Sigmoid colon (tissue), 7 donors: ENCODE measurements around the gene TCERG1. TPM values are rescaled to one million over a fixed set of nuclear protein-coding genes. Genes with fewer than 3 reads are reported as not detected.

Experiments
- DNase-seq: peaks from one replicate; pipeline ENCODE4 v3.0.0-alpha.2; 2019
- H3K27ac ChIP-seq, 4 donors: fragments of 200-600 bp; sonication (generic); one replicate each; pipeline ENCODE4 v1.5.1; 2016 to 2019; ENCODE audit warnings: mild to moderate bottlenecking in 1 of 4
- H3K27me3 ChIP-seq, 3 donors: fragments of 200-600 bp; sonication (generic); one replicate each; pipeline ENCODE4 v1.5.1; 2019; ENCODE audit warnings: mild to moderate bottlenecking in 1 of 3
- H3K36me3 ChIP-seq, 4 donors: fragments of 200-600 bp; sonication (generic); one replicate each; pipeline ENCODE4 v1.5.1; 2016 to 2019
- H3K4me1 ChIP-seq, 4 donors: fragments of 200-600 bp; sonication (generic); one replicate each; pipeline ENCODE4 v1.5.1; 2017 to 2019
- H3K4me3 ChIP-seq, 4 donors: fragments of 200-600 bp; sonication (generic); one replicate each; pipeline ENCODE4 v1.5.1; 2017 to 2019; ENCODE audit warnings: mild to moderate bottlenecking in 2 of 4, moderate library complexity in 1 of 4
- H3K9me3 ChIP-seq, 4 donors: fragments of 200-600 bp in 3 of 4; sonication (generic) in 3 of 4; one replicate each; pipeline versions ENCODE4 v1.5.1 to v1.6.1; 2013 to 2019
- CTCF ChIP-seq, 4 experiments: fragments of 450-650 bp in 3 of 4; fragments of 200-600 bp in 1 of 4; IDR thresholded peaks; one replicate each; pipeline ENCODE4 v1.5.1; 2016 to 2019; ENCODE audit warnings: antibody characterized with exemption in 4 of 4, mild to moderate bottlenecking in 3 of 4, moderate library complexity in 2 of 4
- EP300 ChIP-seq, 4 donors: sonication (generic); formaldehyde crosslinking; IDR thresholded peaks; one replicate each; pipeline ENCODE4 v1.6.1; 2017; ENCODE audit warnings: antibody characterized with exemption in 4 of 4
- POLR2A ChIP-seq, 2 donors: fragments of 450-650 bp; IDR thresholded peaks; one replicate each; pipeline ENCODE4 v1.6.1; 2016; ENCODE audit warnings: antibody characterized with exemption in 2 of 2, mild to moderate bottlenecking in 2 of 2, moderate library complexity in 2 of 2
- POLR2AphosphoS5 ChIP-seq, 4 donors: sonication (generic); formaldehyde crosslinking; IDR thresholded peaks; one replicate each; pipeline ENCODE4 v1.6.1; 2017; ENCODE audit warnings: antibody characterized with exemption in 4 of 4
- WGBS, 2 donors: extraction: QIAGEN DNeasy Blood & Tissue Kit; methylation state at CpG; one replicate each; pipeline ENCODE4 v1.1.7; 2013; 5-methylcytosine and 5-hydroxymethylcytosine counted together
- intact Hi-C: fragments of 100-400 bp; cut with DNase I; formaldehyde crosslinking; loops from one replicate; pipeline ENCODE4 v1.15.1; 2023
- polyA plus RNA-seq, 3 donors: library from polyadenylated mRNA; stranded (reverse); fragments of 200-250 nt; gene quantifications; one replicate each; pipeline ENCODE4 v1.2.3, GENCODE V29; 2013
- total RNA-seq, 4 donors: library from RNA; depleted of rRNA; stranded (reverse); fragments of >200 nt; gene quantifications; one replicate each; pipeline ENCODE4 v1.1.0, GENCODE V29; 2016
- donor health status: healthy with polysubstance abuse.
- donor health status: Bipolar disorder and iron deficiency.
- donor health status: healthy.

TCERG1 gene
- total and polyA plus RNA-seq, 7 donors: 10.2 to 67.3 (median 37.9) TPM

GRCh38 chr5:146507428-146507827 lies 60.3 kb downstream of the TCERG1 start:
- Histone ChIP-seq H3K27ac (no peak overlapping the region), H3K4me1 (no peaks in the 10 kb centered on the region), H3K9me3 (no peaks in the 10 kb centered on the region), H3K4me3 (no peak overlapping the region), H3K27me3 (no peaks in the 10 kb centered on the region), H3K36me3 (peaks cover 4 to 95% (median 29%) of the 10 kb centered on the region in 4 donors)
- 78 to 95% methylated on average over 5 of the region's 5 CpGs for WGBS, 2 donors
- no peak for TF ChIP-seq POLR2AphosphoS5 (IDR thresholded peaks at IDR 0.05)
- TF ChIP-seq CTCF (IDR thresholded peaks at IDR 0.05): no peak
- TF ChIP-seq EP300 (IDR thresholded peaks at IDR 0.05): no peak
- no peak for TF ChIP-seq POLR2A (IDR thresholded peaks at IDR 0.05)
- intact Hi-C loops: no loop called here
- DNase-seq: no peak

- WGBS, 2 donors: 92% methylated on average over 9 of the region's 9 CpGs
- Histone ChIP-seq H3K27me3 (no peaks in the 10 kb centered on the region), H3K4me3 (no peak overlapping the region), H3K4me1 (no peaks in the 10 kb centered on the region), H3K9me3 (no peaks in the 10 kb centered on the region), H3K36me3 (peaks cover 4 to 71% (median 27%) of the 10 kb centered on the region in 4 donors), H3K27ac (no peak overlapping the region)
- TF ChIP-seq POLR2A (IDR thresholded peaks at IDR 0.05): no peak
- no peak for TF ChIP-seq CTCF (IDR thresholded peaks at IDR 0.05)
- TF ChIP-seq EP300 (IDR thresholded peaks at IDR 0.05): no peak
- no peak for TF ChIP-seq POLR2AphosphoS5 (IDR thresholded peaks at IDR 0.05)
- no peak for DNase-seq
- intact Hi-C loops: no loop called here
Observed at GRCh38 chr5:146510559-146511125, 63.5 kb downstream of the TCERG1 start.

GRCh38 chr5:146513462-146513861 lies 66.3 kb downstream of the TCERG1 start:
- no peaks in the 10 kb centered on the region for H3K27me3 ChIP-seq
- H3K36me3 ChIP-seq: peaks cover 4 to 44% (median 16%) of the 10 kb centered on the region in 4 donors
- no peak overlapping the region for H3K27ac ChIP-seq
- no peaks in the 10 kb centered on the region for H3K4me1 ChIP-seq
- intact Hi-C loops: no loop called here
- WGBS, 2 donors: 29 to 71% methylated on average over 2 of the region's 2 CpGs
- TF ChIP-seq POLR2AphosphoS5 (IDR thresholded peaks at IDR 0.05) (no peak), CTCF (IDR thresholded peaks at IDR 0.05) (no peak), EP300 (IDR thresholded peaks at IDR 0.05) (no peak), POLR2A (IDR thresholded peaks at IDR 0.05) (no peak)
- H3K4me3 ChIP-seq: no peak overlapping the region
- DNase-seq: no peak
- H3K9me3 ChIP-seq: no peaks in the 10 kb centered on the region

- Histone ChIP-seq H3K36me3 (peaks cover 4 to 33% (median 14%) of the 10 kb centered on the region in 4 donors), H3K27me3 (no peaks in the 10 kb centered on the region), H3K4me1 (no peaks in the 10 kb centered on the region), H3K4me3 (no peak overlapping the region), H3K27ac (no peak overlapping the region), H3K9me3 (no peaks in the 10 kb centered on the region)
- intact Hi-C loops: no loop called here
- DNase-seq: no peak
- TF ChIP-seq POLR2AphosphoS5 (IDR thresholded peaks at IDR 0.05) (no peak), POLR2A (IDR thresholded peaks at IDR 0.05) (no peak), EP300 (IDR thresholded peaks at IDR 0.05) (no peak), CTCF (IDR thresholded peaks at IDR 0.05) (no peak)
- 94 to 97% methylated on average over 1 of the region's 1 CpG for WGBS, 2 donors
Observed at GRCh38 chr5:146514575-146514974, 67.4 kb downstream of the TCERG1 start.
